IMR-90 (cell line): ENCODE data around the gene ZNF746. TPM values are rescaled to one million over a fixed set of nuclear protein-coding genes. Genes with fewer than 3 reads are reported as not detected.

Experiments used
- ATAC-seq: fragments of 200-7000 bp; cut with Tn5 transposase; 2 replicates; pipeline ENCODE4 v1.9.1; 2020; ENCODE audit warnings: low read depth, mild to moderate bottlenecking, moderate library complexity
- BruUV-seq: library from RNA; stranded (reverse); fragments of 400-500 nt; replicated peaks from 2 replicates; lab custom pipeline; 2021; lab: Mats Ljungman, UMichigan
- CTCF ChIA-PET: fragments of 300-600 bp; formaldehyde crosslinking; extraction: SDS; loops from one replicate; lab custom pipeline; 2021; ENCODE audit warnings: antibody characterized with exemption; lab: Yijun Ruan, JAX
- POLR2A ChIA-PET: fragments of 300-600 bp; sonication (Branson Sonifier 250); formaldehyde crosslinking; loops from one replicate; lab custom pipeline; 2022; ENCODE audit warnings: antibody characterized with exemption; ENCODE audit not compliant: unreplicated experiment; lab: Charles Lee
- DNase-seq: peaks from one replicate; pipeline ENCODE4 v3.0.0; 2013
- H2AFZ ChIP-seq: replicated peaks from 2 replicates; pipeline ENCODE3; 2013; ENCODE audit warnings: low read length, mild to moderate bottlenecking; ENCODE audit not compliant: poor library complexity
- H2AK5ac ChIP-seq: 2 replicates; pipeline ENCODE4 v1.6.1; 2013; ENCODE audit warnings: low read depth, low read length, inconsistent platforms
- H2AK9ac ChIP-seq: replicated peaks from 2 replicates; pipeline ENCODE3; 2013; ENCODE audit warnings: mild to moderate bottlenecking, low read depth, low read length, moderate library complexity; ENCODE audit not compliant: poor library complexity
- H2BK120ac ChIP-seq: 2 replicates; pipeline ENCODE4 v1.6.1; 2013; ENCODE audit warnings: low read depth, low read length, inconsistent platforms
- H2BK15ac ChIP-seq: 3 replicates; pipeline ENCODE4 v1.6.1; 2013; ENCODE audit warnings: low read depth, low read length, inconsistent platforms
- H2BK20ac ChIP-seq: 2 replicates; pipeline ENCODE4 v1.6.1; 2013; ENCODE audit warnings: low read depth, mild to moderate bottlenecking, inconsistent platforms, low read length, moderate library complexity
- H2BK5ac ChIP-seq: 2 replicates; pipeline ENCODE4 v1.6.1; 2013; ENCODE audit warnings: mild to moderate bottlenecking, low read depth, low read length, inconsistent platforms; ENCODE audit not compliant: poor library complexity, severe bottlenecking
- H3K14ac ChIP-seq: replicated peaks from 2 replicates; pipeline ENCODE4 v1.6.1; 2013; ENCODE audit warnings: low read depth, low read length, inconsistent platforms
- H3K18ac ChIP-seq: 2 replicates; pipeline ENCODE4 v1.6.1; 2013; ENCODE audit warnings: low read depth, low read length, control low read depth
- H3K23ac ChIP-seq: 2 replicates; pipeline ENCODE4 v1.6.1; 2013; ENCODE audit warnings: low read depth, low read length, inconsistent platforms
- H3K27ac ChIP-seq: 2 replicates; pipeline ENCODE4 v1.5.1; 2013; ENCODE audit warnings: mild to moderate bottlenecking, control low read depth, low read length; ENCODE audit not compliant: insufficient read depth
- H3K27me3 ChIP-seq: 2 replicates; pipeline ENCODE4 v1.6.1; 2013; ENCODE audit warnings: low read length; ENCODE audit not compliant: control insufficient read depth, insufficient read depth
- H3K36me3 ChIP-seq: 2 replicates; pipeline ENCODE4 v1.6.1; 2013; ENCODE audit warnings: low read length, mixed read lengths; ENCODE audit not compliant: control insufficient read depth, insufficient read depth
- H3K4ac ChIP-seq: 2 replicates; pipeline ENCODE4 v1.6.1; 2013; ENCODE audit warnings: low read depth, low read length, inconsistent platforms
- H3K4me1 ChIP-seq: 2 replicates; pipeline ENCODE4 v1.6.1; 2013; ENCODE audit warnings: low read length, mixed read lengths; ENCODE audit not compliant: control insufficient read depth, insufficient read depth
- H3K4me2 ChIP-seq: 2 replicates; pipeline ENCODE4 v1.6.1; 2013; ENCODE audit warnings: low read depth, mild to moderate bottlenecking, control low read depth, low read length, moderate library complexity
- H3K4me3 ChIP-seq: 2 replicates; pipeline ENCODE4 v1.5.1; 2013; ENCODE audit warnings: low read depth, mild to moderate bottlenecking, control low read depth, low read length, moderate library complexity; ENCODE audit not compliant: insufficient read depth
- H3K56ac ChIP-seq: 2 replicates; pipeline ENCODE4 v1.6.1; 2013; ENCODE audit warnings: low read length, inconsistent platforms; ENCODE audit not compliant: insufficient read depth; ENCODE audit errors: extremely low read depth
- H3K79me1 ChIP-seq, 2 experiments: 2 replicates each; pipeline ENCODE4 v1.6.1; 2013; ENCODE audit warnings: low read length in 2 of 2, inconsistent platforms in 1 of 2, low read depth in 1 of 2
- H3K9ac ChIP-seq: 2 replicates; pipeline ENCODE4 v1.6.1; 2013; ENCODE audit warnings: low read depth, low read length, control low read depth
- H3K9me1 ChIP-seq: 2 replicates; pipeline ENCODE4 v1.6.1; 2013; ENCODE audit warnings: low read length, inconsistent platforms; ENCODE audit not compliant: insufficient read depth
- H3K9me3 ChIP-seq: 2 replicates; pipeline ENCODE4 v1.6.1; 2013; ENCODE audit warnings: low read length; ENCODE audit not compliant: control insufficient read depth, insufficient read depth
- H4K20me1 ChIP-seq: 2 replicates; pipeline ENCODE4 v1.6.1; 2013; ENCODE audit warnings: low read length, inconsistent platforms; ENCODE audit not compliant: insufficient read depth
- H4K5ac ChIP-seq: 2 replicates; pipeline ENCODE4 v1.6.1; 2013; ENCODE audit warnings: mild to moderate bottlenecking, low read depth, low read length, control low read depth
- H4K8ac ChIP-seq, 2 experiments: 2 replicates each; pipeline ENCODE4 v1.6.1; 2013; ENCODE audit warnings: low read depth in 2 of 2, low read length in 2 of 2, control low read depth in 1 of 2, inconsistent platforms in 1 of 2
- H4K91ac ChIP-seq: 2 replicates; pipeline ENCODE4 v1.6.1; 2013; ENCODE audit warnings: low read depth, low read length, inconsistent platforms; ENCODE audit not compliant: insufficient read depth
- MAFK ChIP-seq: IDR thresholded peaks from 2 replicates; pipeline ENCODE4 v1.6.1; 2012; ENCODE audit warnings: low read depth, low read length, improper control_type of control experiment
- RFX5 ChIP-seq: IDR thresholded peaks from 2 replicates; pipeline ENCODE4 v1.8.0; 2012; ENCODE audit warnings: low read depth, mild to moderate bottlenecking, low read length, moderate library complexity
- WGBS, 2 experiments: methylation state at CpG; one replicate each; pipeline versions ENCODE4 v1.1.5 to v1.1.7; 2013; ENCODE audit warnings: missing lambda C conversion rate in 2 of 2; ENCODE audit not compliant: insufficient read length in 1 of 2; ENCODE audit errors: extremely low coverage in 2 of 2; 5-methylcytosine and 5-hydroxymethylcytosine counted together
- dilution Hi-C: fragments of 300-500 bp; cut with HindIII; formaldehyde crosslinking; loops from one replicate; pipeline ENCODE4 v1.14.3; 2018; ENCODE audit warnings: low sequenced_read_pairs; ENCODE audit not compliant: unreplicated experiment
- in situ Hi-C: fragments of 300-500 bp; cut with MboI; formaldehyde crosslinking; loops from 3 replicates; pipeline ENCODE4 v1.14.3; 2019; ENCODE audit warnings: low sequenced_read_pairs, inconsistent platforms, mixed read lengths
- intact Hi-C: fragments of 100-400 bp; cut with micrococcal nuclease; formaldehyde crosslinking; loops from 2 replicates; pipeline ENCODE4 v1.10.0; 2022
- polyA plus RNA-seq, 3 experiments: library from polyadenylated mRNA; depleted of rRNA; stranded (reverse); fragments of >200 nt; gene quantifications; 2 replicates each; pipeline ENCODE4 v1.2.3, GENCODE V29; 2012; ENCODE audit warnings: low replicate concordance in 1 of 3
- total RNA-seq: library from RNA; depleted of rRNA; stranded (reverse); fragments of >200 nt; gene quantifications from 2 replicates; pipeline ENCODE4 v1.2.3, GENCODE V29; 2012

ZNF746 gene
- total and polyA plus RNA-seq, 2 of the 4 experiments (the other 2 are of a cell fraction) = 6.6 to 8.4 TPM

- H3K14ac ChIP-seq = no peak overlapping the region
- BruUV-seq = no TSS peak
- H3K4me3 ChIP-seq = no peak overlapping the region
- no peak overlapping the region for H3K18ac ChIP-seq
- H3K23ac ChIP-seq = no peak overlapping the region
- H3K56ac ChIP-seq = no peak overlapping the region
- ATAC-seq = no peak
- no peak for DNase-seq
- TF ChIP-seq MAFK (no peak), RFX5 (no peak)
- no peak overlapping the region for H2BK20ac ChIP-seq
- H2AK5ac ChIP-seq = no peak overlapping the region
- no peaks in the 10 kb centered on the region for H3K79me1 ChIP-seq
- no peak overlapping the region for H3K4me2 ChIP-seq
- in situ Hi-C loops = no loop called here
- intact Hi-C loops = no loop called here
- H3K9me3 ChIP-seq = peaks cover 29% of the 10 kb centered on the region
- H3K36me3 ChIP-seq = no peaks in the 10 kb centered on the region
- CTCF ChIA-PET = no interaction called here
- WGBS, 2 experiments = no CpG with 5 or more reads among the region's 1 CpG
- no peaks in the 10 kb centered on the region for H3K9me1 ChIP-seq
- H2AK9ac ChIP-seq = no peak overlapping the region
- no peak overlapping the region for H4K91ac ChIP-seq
- H2AFZ ChIP-seq = no peak overlapping the region
- no peaks in the 10 kb centered on the region for H4K20me1 ChIP-seq
- no peak overlapping the region for H3K9ac ChIP-seq
- H4K5ac ChIP-seq = no peak overlapping the region
- H2BK5ac ChIP-seq = no peak overlapping the region
- H3K27me3 ChIP-seq = no peaks in the 10 kb centered on the region
- H4K8ac ChIP-seq = no peak overlapping the region
- H3K27ac ChIP-seq = no peak overlapping the region
- no peak overlapping the region for H3K4ac ChIP-seq
- H3K4me1 ChIP-seq = no peaks in the 10 kb centered on the region
- POLR2A ChIA-PET = no interaction called here
- dilution Hi-C loops = no loop called here
- H2BK120ac ChIP-seq = no peak overlapping the region
- no peak overlapping the region for H2BK15ac ChIP-seq
These were observed 29.8 kb upstream of the ZNF746 start for GRCh38 chr7:149527414-149527813.
